Uterus (tissue), 4 donors: ENCODE results near the gene TMBIM1. TPM values are rescaled to one million over a fixed set of nuclear protein-coding genes. Genes with fewer than 3 reads are reported as not detected.

ENCODE experiments used
- DNase-seq, 2 donors: peaks; one replicate each; pipeline ENCODE4 v3.0.0-alpha.2; 2019 to 2020
- H3K27ac ChIP-seq, 2 donors: fragments of 200-600 bp; sonication (generic); 1 replicate in 1 of 2; 2 replicates in 1 of 2; pipeline ENCODE4 v1.5.1; 2016 to 2018
- H3K27me3 ChIP-seq, 2 donors: fragments of 200-600 bp; sonication (generic); one replicate each; pipeline ENCODE4 v1.5.1; 2018 to 2019; ENCODE audit warnings: control low read depth in 1 of 2
- H3K36me3 ChIP-seq, 2 donors: fragments of 200-600 bp; sonication (generic); one replicate each; pipeline ENCODE4 v1.5.1; 2019; ENCODE audit warnings: control low read depth in 1 of 2
- H3K4me1 ChIP-seq, 2 donors: fragments of 200-600 bp; sonication (generic); one replicate each; pipeline ENCODE4 v1.5.1; 2018 to 2019; ENCODE audit warnings: control low read depth in 1 of 2
- H3K4me3 ChIP-seq, 2 donors: fragments of 200-600 bp; sonication (generic); 1 replicate in 1 of 2; 2 replicates in 1 of 2; pipeline ENCODE4 v1.5.1; 2018 to 2019; ENCODE audit warnings: mild to moderate bottlenecking in 1 of 2
- H3K9me3 ChIP-seq, 2 donors: fragments of 200-600 bp; sonication (generic); one replicate each; pipeline ENCODE4 v1.5.1; 2019; ENCODE audit warnings: control low read depth in 1 of 2
- POLR2A ChIP-seq, 2 donors: fragments of 450-650 bp; IDR thresholded peaks; one replicate each; pipeline ENCODE4 v1.6.1; 2016; ENCODE audit warnings: antibody characterized with exemption in 2 of 2, mild to moderate bottlenecking in 1 of 2, moderate library complexity in 1 of 2
- intact Hi-C: fragments of 100-400 bp; cut with DNase I; formaldehyde crosslinking; loops from one replicate; pipeline ENCODE4 v1.15.1; 2023; ENCODE audit warnings: low total_unique reads
- total RNA-seq, 4 donors: library from RNA; depleted of rRNA in 3 of 4; stranded (reverse); fragments of >200 nt in 3 of 4; gene quantifications; one replicate each; pipeline versions ENCODE4 v1.1.0 to v1.2.4, GENCODE V29; 2014 to 2023
- TF ChIP-seq, protein P1 (sequence below), 4 experiments: fragments of 200-600 bp in 2 of 4; fragments of 450-650 bp in 2 of 4; sonication (generic) in 2 of 4; IDR thresholded peaks; one replicate each; pipeline ENCODE4 v1.5.1; 2016 to 2019; ENCODE audit warnings: antibody characterized with exemption in 4 of 4, mild to moderate bottlenecking in 2 of 4, moderate library complexity in 1 of 4
- donor health status: DM: yes; HTN: yes; CAD: no.

Gene TMBIM1
- total RNA-seq, 4 donors from 2014 or later = 112 to 166 (median 120) TPM

DNA sequence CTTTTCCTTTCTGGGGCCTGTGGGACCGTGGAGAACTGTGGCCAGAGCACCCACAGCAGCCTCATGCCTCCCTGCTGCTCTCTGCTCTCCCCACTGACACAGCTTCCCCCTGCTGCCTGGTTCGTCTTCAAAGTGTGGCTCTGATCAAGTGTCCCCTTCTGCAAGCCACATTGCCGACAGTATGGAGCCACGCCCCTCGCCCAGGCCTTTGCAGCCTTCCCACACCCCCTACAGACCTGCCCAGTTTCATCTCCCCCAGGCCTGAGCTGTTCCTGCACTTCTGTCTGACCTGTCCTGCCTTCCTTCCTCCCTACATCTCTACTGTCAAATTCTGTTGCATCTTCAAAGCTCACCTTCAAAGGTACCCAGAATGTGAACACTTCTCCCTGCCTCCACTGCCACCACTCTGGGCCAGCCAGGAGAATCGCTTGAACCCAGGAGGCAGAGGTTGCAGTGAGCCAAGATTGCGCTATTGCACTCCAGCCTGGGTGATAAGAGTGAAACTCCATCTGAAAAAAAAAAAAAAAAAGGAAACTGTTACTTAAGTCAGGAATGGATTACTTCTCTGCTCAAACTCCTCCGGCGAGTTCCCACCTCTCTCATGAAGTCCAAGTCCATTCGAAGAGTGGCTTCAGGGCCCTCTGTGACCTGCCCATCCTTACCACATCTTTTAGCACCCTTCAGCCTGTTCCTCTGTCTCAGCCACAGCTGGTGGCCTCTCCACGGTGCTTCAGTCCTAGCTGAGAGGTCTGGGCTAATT lies 35.3 kb upstream of the TMBIM1 start:
- no peaks in the 10 kb centered on the region for H3K27me3 ChIP-seq
- no peak for DNase-seq

DNA sequence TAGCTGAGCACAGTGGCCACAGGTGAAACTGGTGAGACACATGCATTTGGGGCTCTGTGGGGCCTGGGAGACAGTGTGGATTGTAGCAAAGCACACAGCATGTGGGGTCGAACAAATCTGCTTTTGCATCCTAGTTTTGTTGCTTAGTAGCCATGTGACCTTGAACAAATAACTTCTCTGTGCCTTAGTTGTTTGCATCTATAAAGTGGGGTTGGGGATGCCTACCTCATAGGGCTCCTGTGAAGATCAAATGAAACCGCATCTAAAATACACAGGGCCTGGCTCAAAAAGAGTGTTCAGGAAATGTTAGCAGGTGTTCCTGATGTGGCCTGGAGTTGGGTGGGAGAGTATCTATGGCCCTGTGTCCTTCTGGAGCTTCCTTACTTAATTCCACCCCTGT lies 34.0 kb upstream of the TMBIM1 start:
- Histone ChIP-seq H3K27me3 (no peaks in the 10 kb centered on the region), H3K4me1 (no peaks in the 10 kb centered on the region), H3K27ac (no peak overlapping the region), H3K36me3 (no peaks in the 10 kb centered on the region), H3K9me3 (no peaks in the 10 kb centered on the region), H3K4me3 (no peak overlapping the region)
- DNase-seq = no peak
- intact Hi-C loops = no loop called here
- TF ChIP-seq, protein P1, sequence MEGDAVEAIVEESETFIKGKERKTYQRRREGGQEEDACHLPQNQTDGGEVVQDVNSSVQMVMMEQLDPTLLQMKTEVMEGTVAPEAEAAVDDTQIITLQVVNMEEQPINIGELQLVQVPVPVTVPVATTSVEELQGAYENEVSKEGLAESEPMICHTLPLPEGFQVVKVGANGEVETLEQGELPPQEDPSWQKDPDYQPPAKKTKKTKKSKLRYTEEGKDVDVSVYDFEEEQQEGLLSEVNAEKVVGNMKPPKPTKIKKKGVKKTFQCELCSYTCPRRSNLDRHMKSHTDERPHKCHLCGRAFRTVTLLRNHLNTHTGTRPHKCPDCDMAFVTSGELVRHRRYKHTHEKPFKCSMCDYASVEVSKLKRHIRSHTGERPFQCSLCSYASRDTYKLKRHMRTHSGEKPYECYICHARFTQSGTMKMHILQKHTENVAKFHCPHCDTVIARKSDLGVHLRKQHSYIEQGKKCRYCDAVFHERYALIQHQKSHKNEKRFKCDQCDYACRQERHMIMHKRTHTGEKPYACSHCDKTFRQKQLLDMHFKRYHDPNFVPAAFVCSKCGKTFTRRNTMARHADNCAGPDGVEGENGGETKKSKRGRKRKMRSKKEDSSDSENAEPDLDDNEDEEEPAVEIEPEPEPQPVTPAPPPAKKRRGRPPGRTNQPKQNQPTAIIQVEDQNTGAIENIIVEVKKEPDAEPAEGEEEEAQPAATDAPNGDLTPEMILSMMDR (IDR thresholded peaks at IDR 0.05) = no peak
- no peak for TF ChIP-seq POLR2A (IDR thresholded peaks at IDR 0.05)

More for the DNA sequence above, 35.3 kb upstream of the TMBIM1 start:
- H3K4me1 ChIP-seq = no peaks in the 10 kb centered on the region
- intact Hi-C loops = no loop called here
- no peak overlapping the region for H3K4me3 ChIP-seq
- H3K36me3 ChIP-seq = no peaks in the 10 kb centered on the region
- H3K27ac ChIP-seq = no peak overlapping the region
- no peak for TF ChIP-seq POLR2A (IDR thresholded peaks at IDR 0.05)
- TF ChIP-seq, protein P1 (IDR thresholded peaks at IDR 0.05) = no peak
- no peaks in the 10 kb centered on the region for H3K9me3 ChIP-seq

DNA sequence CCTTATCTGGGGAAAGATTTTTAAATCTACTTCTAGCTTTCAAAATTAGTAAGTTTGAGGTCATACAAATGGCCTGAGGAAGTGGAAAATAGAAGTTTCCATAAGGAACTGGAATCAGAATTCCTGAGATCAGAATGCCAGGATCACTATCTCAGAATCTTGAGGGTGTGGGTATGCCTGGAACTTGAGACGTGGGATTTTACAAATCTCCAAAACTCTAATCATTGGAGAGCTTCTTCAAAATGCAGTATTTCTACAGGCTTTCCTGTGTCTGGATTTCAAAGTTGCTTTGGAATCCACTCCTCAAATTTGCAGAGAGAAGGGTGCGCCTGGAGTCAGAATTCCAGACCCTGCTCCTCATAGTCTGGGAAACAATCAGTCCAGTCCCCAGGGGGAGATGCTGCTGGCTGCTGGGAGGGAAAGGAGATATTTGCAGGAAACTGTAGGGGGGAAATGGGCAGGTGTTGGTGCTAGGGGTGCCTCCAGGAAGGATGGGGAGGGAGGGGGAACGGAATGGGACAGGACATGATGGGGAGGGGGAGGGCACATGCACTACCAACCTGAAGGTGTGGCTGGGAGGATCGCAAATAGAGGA lies 33.4 kb upstream of the TMBIM1 start:
- Histone ChIP-seq H3K9me3 (no peaks in the 10 kb centered on the region), H3K4me3 (no peak overlapping the region), H3K4me1 (no peaks in the 10 kb centered on the region), H3K27ac (no peak overlapping the region), H3K36me3 (no peaks in the 10 kb centered on the region), H3K27me3 (no peaks in the 10 kb centered on the region)
- intact Hi-C loops = no loop called here
- DNase-seq = no peak
- no peak for TF ChIP-seq POLR2A (IDR thresholded peaks at IDR 0.05)
- TF ChIP-seq, protein P1 (IDR thresholded peaks at IDR 0.05) = no peak

DNA sequence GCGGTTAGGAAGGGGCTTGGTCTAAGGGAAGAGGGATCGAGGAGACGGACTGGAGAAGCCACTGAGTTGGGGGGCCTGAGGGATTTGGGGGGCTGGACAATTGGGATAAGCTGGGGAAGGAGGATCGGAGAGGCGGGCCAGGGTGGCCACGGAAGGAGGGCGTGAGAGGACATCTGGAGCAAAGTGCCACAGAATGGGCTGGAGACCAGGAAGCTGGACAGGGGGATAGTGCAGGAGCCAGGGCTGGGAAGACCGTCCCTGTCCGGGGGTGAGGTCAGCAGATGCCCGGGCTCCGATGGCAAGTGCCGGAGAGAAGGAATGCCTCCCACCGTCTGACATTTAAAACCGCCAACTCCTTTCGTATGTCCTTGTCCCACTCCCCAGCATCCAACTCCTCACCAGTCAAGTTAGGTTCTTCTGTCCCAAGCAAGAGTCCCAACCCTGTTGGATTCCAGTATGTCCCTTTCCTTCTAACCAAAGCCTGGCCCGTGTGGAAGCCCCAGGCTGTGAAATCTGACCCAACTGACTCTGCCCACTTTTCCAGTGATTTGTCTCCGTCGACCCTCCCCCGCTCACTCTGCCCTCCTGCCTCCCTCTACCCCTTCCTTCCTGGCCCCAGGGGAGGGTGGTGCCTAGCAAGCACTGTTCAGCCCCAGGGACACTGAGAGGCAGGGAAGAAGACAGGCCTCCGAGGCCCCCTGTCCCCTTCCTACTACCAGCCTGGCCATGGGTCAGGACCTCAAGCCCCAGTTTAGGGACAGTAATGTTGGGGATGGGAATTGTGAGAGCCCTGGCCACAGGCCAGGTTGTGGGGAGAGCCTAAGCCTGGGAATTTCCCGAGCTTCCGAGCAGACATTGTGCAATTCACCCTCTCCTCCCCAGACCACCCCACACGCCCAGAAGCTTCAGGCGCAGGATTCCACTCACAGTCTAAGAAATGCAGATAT lies 31.5 kb upstream of the TMBIM1 start:
- TF ChIP-seq POLR2A (IDR thresholded peaks at IDR 0.05) = no peak
- TF ChIP-seq, protein P1 (IDR thresholded peaks at IDR 0.05) = no peak
- Histone ChIP-seq H3K27me3 (no peaks in the 10 kb centered on the region), H3K4me3 (peak overlapping the region; percentile 51 to 58), H3K27ac (peak overlapping the region; percentile 68 to 75), H3K36me3 (no peaks in the 10 kb centered on the region), H3K4me1 (no peaks in the 10 kb centered on the region), H3K9me3 (no peaks in the 10 kb centered on the region)
- intact Hi-C loops = no loop called here
- DNase-seq = peak; percentile 32 to 48
